Measurements from ENCODE around the gene PCNX2. TPM values are rescaled to one million over a fixed set of nuclear protein-coding genes. Genes with fewer than 3 reads are reported as not detected.

Gene PCNX2
- total and polyA plus RNA-seq, 8 donors, result 3.0 to 34.4 (median 9.9) TPM

- Histone ChIP-seq H3K4me1 (no peaks in the 10 kb centered on the region), H3K27ac (no peak overlapping the region), H3K27me3 (no peaks in the 10 kb centered on the region), H3K36me3 (no peaks in the 10 kb centered on the region), H3K9me3 (no peaks in the 10 kb centered on the region), H3K4me3 (no peak overlapping the region)
- WGBS, 5 donors, result 87 to 96% (median 93%) methylated on average over 6 of the region's 6 CpGs
- DNase-seq, result no peak
- no peak for TF ChIP-seq EP300 (IDR thresholded peaks at IDR 0.05)
- TF ChIP-seq POLR2AphosphoS5 (IDR thresholded peaks at IDR 0.05), result no peak
- no peak for TF ChIP-seq POLR2A (IDR thresholded peaks at IDR 0.05)
- TF ChIP-seq CTCF (IDR thresholded peaks at IDR 0.05), result no peak
- intact Hi-C loops (cut with DNase I; ENCODE audit: low total_unique reads), result no loop called here
These were observed 206.9 kb downstream of the PCNX2 start for GRCh38 chr1:233088613-233089012.

- Histone ChIP-seq H3K4me1 (no peaks in the 10 kb centered on the region), H3K27ac (no peak overlapping the region), H3K36me3 (no peaks in the 10 kb centered on the region), H3K9me3 (no peaks in the 10 kb centered on the region), H3K27me3 (no peaks in the 10 kb centered on the region), H3K4me3 (no peak overlapping the region)
- TF ChIP-seq EP300 (IDR thresholded peaks at IDR 0.05) (no peak), POLR2AphosphoS5 (IDR thresholded peaks at IDR 0.05) (no peak), CTCF (IDR thresholded peaks at IDR 0.05) (no peak), POLR2A (IDR thresholded peaks at IDR 0.05) (no peak)
- WGBS, 5 donors, result 69 to 85% (median 81%) methylated on average over 11 of the region's 11 CpGs
- intact Hi-C loops (cut with DNase I; ENCODE audit: low total_unique reads), result no loop called here
- DNase-seq, result no peak
These were observed 208.3 kb downstream of the PCNX2 start for GRCh38 chr1:233086961-233087881.

- Histone ChIP-seq H3K27ac (no peak overlapping the region), H3K4me3 (no peak overlapping the region), H3K4me1 (no peaks in the 10 kb centered on the region), H3K36me3 (no peaks in the 10 kb centered on the region), H3K9me3 (no peaks in the 10 kb centered on the region), H3K27me3 (no peaks in the 10 kb centered on the region)
- TF ChIP-seq POLR2A (IDR thresholded peaks at IDR 0.05) (no peak), EP300 (IDR thresholded peaks at IDR 0.05) (no peak), POLR2AphosphoS5 (IDR thresholded peaks at IDR 0.05) (no peak), CTCF (IDR thresholded peaks at IDR 0.05) (no peak)
- WGBS, 5 donors, result 92 to 99% (median 96%) methylated on average over 3 of the region's 3 CpGs
- intact Hi-C loops (cut with DNase I; ENCODE audit: low total_unique reads), result no loop called here
- no peak for DNase-seq
These were observed 210.0 kb downstream of the PCNX2 start for GRCh38 chr1:233085566-233085965.

GRCh38 chr1:233082778-233083550 is 212.6 kb downstream of the PCNX2 start:
- intact Hi-C loops (cut with DNase I; ENCODE audit: low total_unique reads), result no loop called here
- no peak overlapping the region for H3K27ac ChIP-seq
- H3K4me1 ChIP-seq, result no peaks in the 10 kb centered on the region
- no peak overlapping the region for H3K4me3 ChIP-seq
- H3K36me3 ChIP-seq, result no peaks in the 10 kb centered on the region
- DNase-seq, result no peak
- WGBS, 5 donors, result 87 to 93% (median 90%) methylated on average over 12 of the region's 12 CpGs
- no peaks in the 10 kb centered on the region for H3K9me3 ChIP-seq
- no peak for TF ChIP-seq POLR2AphosphoS5 (IDR thresholded peaks at IDR 0.05)
- no peak for TF ChIP-seq POLR2A (IDR thresholded peaks at IDR 0.05)
- no peak for TF ChIP-seq CTCF (IDR thresholded peaks at IDR 0.05)
- no peak for TF ChIP-seq EP300 (IDR thresholded peaks at IDR 0.05)
- H3K27me3 ChIP-seq, result no peaks in the 10 kb centered on the region

Measured in stomach (tissue), 9 donors.